GM18907 (cell line): ENCODE measurements around the gene ZCCHC7.
"Not testable (repeated sequence)": the region's sequence is repeated elsewhere in the genome, so short reads cannot be mapped to it uniquely, and the experiment has no call there.

Source experiments
- ATAC-seq: cut with Tn5 transposase; IDR thresholded peaks from one replicate; pipeline ENCODE4 v1.9.1; 2021; ENCODE audit warnings: mild to moderate bottlenecking, moderate library complexity; ENCODE audit not compliant: unreplicated experiment

ZCCHC7 gene

GRCh38 chr9:37167456-37168047 lies 47.2 kb downstream of the ZCCHC7 start:
- ATAC-seq = no peak

- no peak for ATAC-seq
These were observed 52.2 kb downstream of the ZCCHC7 start for GRCh38 chr9:37172557-37172956.

GRCh38 chr9:37174247-37174646 lies 53.9 kb downstream of the ZCCHC7 start:
- no peak for ATAC-seq

- ATAC-seq = no peak
These were observed 58.4 kb downstream of the ZCCHC7 start for GRCh38 chr9:37178742-37179141.

GRCh38 chr9:37179576-37179975 lies 59.2 kb downstream of the ZCCHC7 start:
- ATAC-seq = no peak

- ATAC-seq = no peak
These were observed 59.8 kb downstream of the ZCCHC7 start for GRCh38 chr9:37180138-37180537.

- ATAC-seq = no peak
These were observed 62.3 kb downstream of the ZCCHC7 start for GRCh38 chr9:37182718-37183117.

GRCh38 chr9:37184905-37185867 lies 64.8 kb downstream of the ZCCHC7 start:
- ATAC-seq = no peak

GRCh38 chr9:37187292-37187691 lies 66.9 kb downstream of the ZCCHC7 start:
- peak; percentile 52 for ATAC-seq

GRCh38 chr9:37187713-37188439 lies 67.5 kb downstream of the ZCCHC7 start:
- ATAC-seq = peak; percentile 75

GRCh38 chr9:37190739-37191138 lies 70.4 kb downstream of the ZCCHC7 start:
- not testable (repeated sequence) for ATAC-seq

GRCh38 chr9:37191403-37192089 lies 71.2 kb downstream of the ZCCHC7 start:
- ATAC-seq = no peak

- ATAC-seq = no peak
These were observed 72.4 kb downstream of the ZCCHC7 start for GRCh38 chr9:37192803-37193202.

GRCh38 chr9:37197158-37198038 lies 77.0 kb downstream of the ZCCHC7 start:
- ATAC-seq = no peak

- ATAC-seq = no peak
These were observed 77.8 kb downstream of the ZCCHC7 start for GRCh38 chr9:37198039-37198729.

- no peak for ATAC-seq
These were observed 78.5 kb downstream of the ZCCHC7 start for GRCh38 chr9:37198831-37199230.

- no peak for ATAC-seq
These were observed 80.1 kb downstream of the ZCCHC7 start for GRCh38 chr9:37200433-37201005.

- no peak for ATAC-seq
These were observed 81.2 kb downstream of the ZCCHC7 start for GRCh38 chr9:37201581-37201980.

GRCh38 chr9:37202091-37202490 lies 81.7 kb downstream of the ZCCHC7 start:
- ATAC-seq = no peak
